ENCODE measurements around the gene OR5M11.

- TF ChIP-seq CTCF (IDR thresholded peaks at IDR 0.05) (no peak), POLR2A (IDR thresholded peaks at IDR 0.05) (no peak)
Observed at GRCh38 chr11:56577621-56578020, 34.6 kb upstream of the OR5M11 start, which contains the start of gene OR5M10.
